H9 (cell line): Measurements from ENCODE around the gene LRG1. TPM values are rescaled to one million over a fixed set of nuclear protein-coding genes. Genes with fewer than 3 reads are reported as not detected.
A peak's percentile ranks its signal among the peaks of the same experiment; 100 is the strongest.

Experiments used
- DNase-seq: peaks from one replicate; pipeline ENCODE4 v3.0.0-alpha.2; 2017
- H2AFZ ChIP-seq: one replicate; pipeline ENCODE4 v1.6.1; 2013; ENCODE audit warnings: mild to moderate bottlenecking, low read length, control low read depth, moderate library complexity
- H2AK5ac ChIP-seq: 2 replicates; pipeline ENCODE4 v1.6.1; 2013; ENCODE audit warnings: low read length, control low read depth, mixed read lengths; ENCODE audit not compliant: insufficient read length
- H2BK120ac ChIP-seq: one replicate; pipeline ENCODE4 v1.6.1; 2013; ENCODE audit warnings: low read depth, mild to moderate bottlenecking, low read length, control low read depth, inconsistent platforms; ENCODE audit not compliant: poor library complexity, severe bottlenecking
- H2BK12ac ChIP-seq: 2 replicates; pipeline ENCODE4 v1.6.1; 2013; ENCODE audit warnings: low read length, control low read depth, mixed read lengths, low read depth; ENCODE audit not compliant: insufficient read length
- H2BK15ac ChIP-seq: 2 replicates; pipeline ENCODE4 v1.6.1; 2013; ENCODE audit warnings: low read depth, low read length, control low read depth
- H2BK20ac ChIP-seq: one replicate; pipeline ENCODE4 v1.6.1; 2013; ENCODE audit warnings: low read depth, mild to moderate bottlenecking, low read length, control low read depth, inconsistent platforms; ENCODE audit not compliant: poor library complexity, severe bottlenecking
- H2BK5ac ChIP-seq: 2 replicates; pipeline ENCODE4 v1.6.1; 2013; ENCODE audit warnings: low read length, control low read depth, mixed read lengths; ENCODE audit not compliant: insufficient read length
- H3K14ac ChIP-seq: 2 replicates; pipeline ENCODE4 v1.6.1; 2013; ENCODE audit warnings: low read length, control low read depth; ENCODE audit not compliant: insufficient read depth
- H3K18ac ChIP-seq: 2 replicates; pipeline ENCODE4 v1.6.1; 2013; ENCODE audit warnings: low read depth, mild to moderate bottlenecking, mixed read lengths, low read length, control low read depth; ENCODE audit not compliant: insufficient read length
- H3K23ac ChIP-seq: 2 replicates; pipeline ENCODE4 v1.6.1; 2013; ENCODE audit warnings: low read length, control low read depth, mixed read lengths, low read depth; ENCODE audit not compliant: insufficient read length
- H3K23me2 ChIP-seq: 2 replicates; pipeline ENCODE4 v1.6.1; 2013; ENCODE audit warnings: low read depth, mild to moderate bottlenecking, mixed read lengths, low read length, control low read depth; ENCODE audit not compliant: insufficient read length, poor library complexity, severe bottlenecking
- H3K27ac ChIP-seq: 2 replicates; pipeline ENCODE4 v1.5.1; 2013; ENCODE audit warnings: low read length, control low read depth, mixed read lengths, low read depth; ENCODE audit not compliant: insufficient read length
- H3K27me3 ChIP-seq: 2 replicates; pipeline ENCODE4 v1.6.1; 2013; ENCODE audit warnings: low read length, control low read depth, inconsistent platforms; ENCODE audit not compliant: insufficient read depth
- H3K4ac ChIP-seq: 2 replicates; pipeline ENCODE4 v1.6.1; 2013; ENCODE audit warnings: low read depth, mild to moderate bottlenecking, control low read depth, inconsistent platforms, low read length, moderate library complexity
- H3K4me1 ChIP-seq: 2 replicates; pipeline ENCODE4 v1.6.1; 2013; ENCODE audit warnings: low read length, control low read depth, inconsistent platforms; ENCODE audit not compliant: insufficient read depth
- H3K4me2 ChIP-seq: 2 replicates; pipeline ENCODE4 v1.6.1; 2013; ENCODE audit warnings: low read length, control low read depth, mixed read lengths; ENCODE audit not compliant: insufficient read length, insufficient read depth
- H3K56ac ChIP-seq: 2 replicates; pipeline ENCODE4 v1.6.1; 2013; ENCODE audit warnings: low read depth, mild to moderate bottlenecking, mixed read lengths, low read length, control low read depth; ENCODE audit not compliant: insufficient read length
- H3K79me1 ChIP-seq: 2 replicates; pipeline ENCODE4 v1.6.1; 2013; ENCODE audit warnings: low read depth, mild to moderate bottlenecking, moderate library complexity, low read length, control low read depth, inconsistent platforms; ENCODE audit not compliant: insufficient read depth, poor library complexity, severe bottlenecking
- H3K79me2 ChIP-seq: 2 replicates; pipeline ENCODE4 v1.6.1; 2013; ENCODE audit warnings: low read length, control low read depth, inconsistent platforms; ENCODE audit not compliant: insufficient read depth
- H3K9ac ChIP-seq: 2 replicates; pipeline ENCODE4 v1.6.1; 2013; ENCODE audit warnings: low read length, control low read depth, mixed read lengths; ENCODE audit not compliant: insufficient read length; ENCODE audit errors: extremely low read depth
- H3K9me3 ChIP-seq: one replicate; pipeline ENCODE4 v1.6.1; 2013; ENCODE audit warnings: low read depth, low read length, inconsistent platforms; ENCODE audit not compliant: control insufficient read depth
- H3T11ph ChIP-seq: one replicate; pipeline ENCODE4 v1.6.1; 2013; ENCODE audit warnings: mild to moderate bottlenecking, low read length, control low read depth, inconsistent platforms
- H4K20me1 ChIP-seq: one replicate; pipeline ENCODE4 v1.6.1; 2013; ENCODE audit not compliant: control insufficient read depth, insufficient read length, insufficient read depth
- H4K5ac ChIP-seq: 2 replicates; pipeline ENCODE4 v1.6.1; 2013; ENCODE audit warnings: low read depth, mild to moderate bottlenecking, mixed read lengths, low read length, control low read depth; ENCODE audit not compliant: insufficient read length
- H4K8ac ChIP-seq: replicated peaks from 2 replicates; pipeline ENCODE4 v1.6.1; 2013; ENCODE audit warnings: low read length, control low read depth, mixed read lengths, low read depth; ENCODE audit not compliant: insufficient read length
- H4K91ac ChIP-seq: 2 replicates; pipeline ENCODE4 v1.6.1; 2013; ENCODE audit warnings: low read depth, mild to moderate bottlenecking, moderate library complexity, mixed read lengths, low read length, control low read depth; ENCODE audit not compliant: insufficient read length
- H3K27ac Mint-ChIP-seq, 3 experiments: 2 replicates in 2 of 3; 3 replicates in 1 of 3; pipeline ENCODE4 v1.8.0; 2020 to 2021; ENCODE audit warnings: mixed read lengths in 3 of 3, mild to moderate bottlenecking in 1 of 3, moderate library complexity in 1 of 3
- H3K27me3 Mint-ChIP-seq: 2 replicates; pipeline ENCODE4 v1.8.0; 2021; ENCODE audit warnings: low read depth, mild to moderate bottlenecking, moderate library complexity, mixed read lengths
- H3K36me3 Mint-ChIP-seq, 3 experiments: 2 replicates in 2 of 3; 3 replicates in 1 of 3; pipeline ENCODE4 v1.8.0; 2020 to 2021; ENCODE audit warnings: low read depth in 3 of 3, mixed read lengths in 3 of 3; ENCODE audit not compliant: insufficient read depth in 1 of 3
- H3K4me1 Mint-ChIP-seq, 2 experiments: 2 replicates each; pipeline ENCODE4 v1.8.0; 2020; ENCODE audit warnings: mixed read lengths in 2 of 2
- H3K4me3 Mint-ChIP-seq, 2 experiments: 2 replicates in 1 of 2; 3 replicates in 1 of 2; pipeline ENCODE4 v1.8.0; 2020 to 2021; ENCODE audit warnings: mild to moderate bottlenecking in 2 of 2, mixed read lengths in 2 of 2, moderate library complexity in 1 of 2
- H3K9me3 Mint-ChIP-seq, 2 experiments: 2 replicates in 1 of 2; 3 replicates in 1 of 2; pipeline ENCODE4 v1.8.0; 2020; ENCODE audit warnings: mild to moderate bottlenecking in 2 of 2, mixed read lengths in 2 of 2, moderate library complexity in 1 of 2
- CTCF ChIP-seq: fragments of 200-600 bp; sonication (generic); conservative IDR thresholded peaks from 3 replicates; pipeline ENCODE4 v1.8.0; 2021; ENCODE audit warnings: antibody characterized with exemption, mild to moderate bottlenecking
- WGBS: extraction: QIAGEN DNeasy Blood & Tissue Kit; methylation state at CpG from one replicate; pipeline ENCODE4 v1.1.7; 2013; ENCODE audit warnings: missing lambda C conversion rate, low lambda C conversion rate, mixed read lengths; ENCODE audit not compliant: insufficient read length; ENCODE audit errors: extremely low coverage; 5-methylcytosine and 5-hydroxymethylcytosine counted together
- total RNA-seq: library from RNA; stranded (reverse); gene quantifications from 2 replicates; pipeline ENCODE4 v1.2.1, GENCODE V29; 2021

Gene LRG1
- total RNA-seq, 1 experiment from 2014 or later: 0.24 TPM

- Histone ChIP-seq H3K18ac (no peak overlapping the region), H2BK12ac (no peak overlapping the region), H3K79me1 (no peaks in the 10 kb centered on the region), H3K79me2 (no peaks in the 10 kb centered on the region), H3K4ac (no peak overlapping the region), H3K27ac (no peak overlapping the region), H4K8ac (no peak overlapping the region), H3K23me2 (no peaks in the 10 kb centered on the region), H2BK20ac (no peak overlapping the region), H4K20me1 (no peaks in the 10 kb centered on the region), H3K4me2 (no peak overlapping the region), H3K56ac (no peak overlapping the region), H3K9ac (no peak overlapping the region), H3K23ac (no peak overlapping the region), H3T11ph (no peak overlapping the region), H2AFZ (no peak overlapping the region), H2BK5ac (no peak overlapping the region), H4K5ac (no peak overlapping the region), H2AK5ac (no peak overlapping the region), H4K91ac (no peak overlapping the region), H2BK120ac (no peak overlapping the region), H2BK15ac (no peak overlapping the region), H3K4me1 (no peaks in the 10 kb centered on the region), H3K14ac (no peak overlapping the region), H3K27me3 (no peaks in the 10 kb centered on the region), H3K9me3 (no peaks in the 10 kb centered on the region)
- H3K4me3 Mint-ChIP-seq: no peak overlapping the region
- H3K36me3 Mint-ChIP-seq: peaks cover 16 to 57% (median 49%) of the 10 kb centered on the region in 3 experiments; a peak in 6 of 7 replicates
- H3K27me3 Mint-ChIP-seq: no peaks in the 10 kb centered on the region
- TF ChIP-seq CTCF: no peak
- DNase-seq: no peak
- H3K9me3 Mint-ChIP-seq: no peaks in the 10 kb centered on the region
- WGBS: no CpG with 5 or more reads among the region's 15 CpGs
- no peaks in the 10 kb centered on the region for H3K4me1 Mint-ChIP-seq
- 0 out of 7 replicates have a peak overlapping the region, but pooled peaks of 1 of the 3 experiments have one; percentile 13 for H3K27ac Mint-ChIP-seq
Observed at GRCh38 chr19:4499855-4500254, 40.0 kb downstream of the LRG1 start.
